Left renal cortex interstitium (tissue), 4 donors: ENCODE measurements around the gene UQCR10. TPM values are rescaled to one million over a fixed set of nuclear protein-coding genes. Genes with fewer than 3 reads are reported as not detected.

Source experiments
- DNase-seq, 4 donors: peaks; one replicate each; pipeline ENCODE4 v3.0.0-alpha.2; 2013; ENCODE audit warnings: low read depth in 4 of 4, low spot score in 2 of 4, missing footprints in 1 of 4
- polyA plus RNA-seq, 4 donors: library from polyadenylated mRNA; unstranded; fragments of 120-200 nt; gene quantifications; one replicate each; pipeline ENCODE4 v1.2.1, GENCODE V29; 2013; ENCODE audit not compliant: insufficient read length in 4 of 4

UQCR10 gene
- polyA plus RNA-seq, result 100 to 1,000 TPM; 127 to 183 (median 150) TPM

- DNase-seq, result peak; percentile 84 to 99 (median 89)
Observed at GRCh38 chr22:29767171-29768051, at the start of gene UQCR10. TSS of gene UQCR10 (plus strand) at chr22:29767369. CDS start at chr22:29767399, 30 bp downstream.

DNA sequence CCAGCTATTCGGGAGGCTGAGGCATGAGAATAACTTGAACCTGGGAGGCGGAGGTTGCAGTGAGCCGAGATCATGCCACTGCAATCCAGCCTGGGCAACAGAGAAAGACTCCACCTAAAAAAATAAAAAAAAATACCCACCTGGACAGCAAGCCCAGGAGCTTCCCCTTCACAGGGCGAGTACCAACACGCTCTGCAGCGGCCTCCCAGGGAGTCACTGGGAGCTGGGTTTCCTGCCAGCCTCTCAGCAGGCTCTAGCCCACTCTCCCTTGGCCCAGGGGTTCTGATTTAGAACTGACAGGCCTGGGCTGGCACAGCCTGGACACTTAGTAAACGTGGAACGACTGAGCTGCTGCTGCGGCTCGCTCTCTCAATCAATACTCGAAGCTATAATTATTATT is 49.4 kb upstream of the UQCR10 start:
- no peak for DNase-seq

- DNase-seq, result no peak
Observed at GRCh38 chr22:29718949-29719898, 47.9 kb upstream of the UQCR10 start.

DNA sequence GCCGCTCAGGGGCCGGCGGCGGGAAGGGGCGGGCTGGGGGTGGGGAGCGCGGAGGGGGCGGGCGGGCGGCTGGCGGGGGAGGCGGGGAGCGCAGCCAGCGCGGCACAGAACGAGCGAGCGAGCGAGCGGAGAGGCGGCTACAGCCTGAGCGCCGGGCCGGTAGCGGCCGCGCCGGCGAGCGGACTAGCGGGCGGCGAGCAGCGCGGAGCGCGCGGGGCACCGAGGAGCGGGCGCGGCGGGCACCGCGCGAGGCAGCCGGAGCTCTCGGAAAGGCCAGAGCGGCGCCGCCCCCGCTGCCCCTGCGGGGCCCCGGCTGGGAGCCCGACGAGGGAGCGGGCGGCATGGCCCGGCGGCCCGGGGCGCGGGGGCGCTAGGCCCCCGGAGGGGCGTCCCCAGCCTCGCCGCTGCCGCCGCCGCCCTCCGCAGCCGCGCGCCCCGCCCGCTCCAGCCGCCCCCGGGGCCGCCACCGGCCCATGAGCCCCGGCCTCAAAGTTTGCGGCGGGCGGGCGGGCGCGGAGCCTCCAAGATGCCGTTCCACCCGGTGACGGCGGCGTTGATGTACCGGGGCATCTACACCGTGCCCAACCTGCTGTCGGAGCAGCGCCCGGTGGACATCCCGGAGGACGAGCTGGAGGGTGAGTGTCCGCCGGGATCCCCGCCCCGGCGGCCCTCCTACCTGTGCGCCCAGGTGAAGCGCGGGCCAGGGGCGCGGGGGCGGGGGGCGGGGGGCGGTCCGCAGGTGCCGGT is 47.1 kb upstream of the UQCR10 start, which contains the start of gene CABP7:
Gene CABP7, plus strand, starts transcription at position 105 of the 747 bp plus-strand sequence. Its CDS starts 422 bp downstream, at position 527.
- DNase-seq, result no peak

DNA sequence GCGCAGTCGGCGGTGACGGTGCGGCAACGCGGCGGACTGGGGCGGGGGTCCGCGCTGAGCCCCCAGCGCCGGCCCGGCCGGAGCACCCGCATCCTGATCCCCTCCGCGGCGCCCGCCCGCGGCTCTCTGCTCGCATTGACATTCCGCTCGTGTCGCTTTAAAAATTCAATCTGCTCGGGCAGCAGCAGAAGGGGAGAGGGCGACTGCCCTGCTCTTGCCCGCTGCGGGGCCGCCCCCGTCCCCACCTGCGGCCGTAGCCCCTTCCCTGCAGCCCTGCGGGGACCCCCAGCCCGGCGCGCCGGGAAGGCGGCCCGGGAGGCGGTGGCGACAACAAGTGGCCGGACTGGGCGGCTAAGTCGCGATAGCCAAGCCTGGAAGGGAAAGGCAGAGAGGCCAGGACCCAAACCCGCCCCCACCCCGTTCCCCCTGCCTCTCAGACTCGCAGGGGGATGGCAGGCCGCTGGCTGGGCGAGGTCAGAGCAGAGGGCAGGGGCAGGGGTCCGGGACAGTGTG is 46.3 kb upstream of the UQCR10 start:
- no peak for DNase-seq

- DNase-seq, result no peak
Observed at GRCh38 chr22:29722151-29722550, 45.0 kb upstream of the UQCR10 start.

DNA sequence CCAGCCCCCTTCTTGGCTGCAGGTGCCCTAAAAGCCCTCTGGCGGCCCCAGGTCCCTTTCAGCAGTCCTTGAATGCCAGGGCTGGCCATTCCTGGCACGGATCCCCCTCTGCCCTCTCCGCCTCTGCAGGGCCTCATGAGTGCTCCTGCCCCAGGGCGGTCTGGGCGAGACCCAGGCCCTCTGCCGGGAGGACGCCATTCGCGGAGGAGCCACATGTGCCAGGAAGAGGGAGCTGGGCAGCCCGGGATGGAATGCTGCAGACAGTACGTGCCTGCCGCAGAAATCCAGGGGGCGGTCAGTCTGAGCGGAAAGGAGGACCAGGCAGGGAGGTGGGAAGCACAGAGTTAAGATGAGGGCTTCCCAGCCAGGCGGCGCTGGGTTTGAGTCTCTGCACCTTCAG is 44.6 kb upstream of the UQCR10 start:
- no peak for DNase-seq

- DNase-seq, result no peak
Observed at GRCh38 chr22:29723766-29724165, 43.4 kb upstream of the UQCR10 start.

- no peak for DNase-seq
Observed at GRCh38 chr22:29724843-29725242, 42.3 kb upstream of the UQCR10 start.

- no peak for DNase-seq
Observed at GRCh38 chr22:29726106-29726505, 41.1 kb upstream of the UQCR10 start.

- DNase-seq, result no peak
Observed at GRCh38 chr22:29726512-29727130, 40.5 kb upstream of the UQCR10 start.

DNA sequence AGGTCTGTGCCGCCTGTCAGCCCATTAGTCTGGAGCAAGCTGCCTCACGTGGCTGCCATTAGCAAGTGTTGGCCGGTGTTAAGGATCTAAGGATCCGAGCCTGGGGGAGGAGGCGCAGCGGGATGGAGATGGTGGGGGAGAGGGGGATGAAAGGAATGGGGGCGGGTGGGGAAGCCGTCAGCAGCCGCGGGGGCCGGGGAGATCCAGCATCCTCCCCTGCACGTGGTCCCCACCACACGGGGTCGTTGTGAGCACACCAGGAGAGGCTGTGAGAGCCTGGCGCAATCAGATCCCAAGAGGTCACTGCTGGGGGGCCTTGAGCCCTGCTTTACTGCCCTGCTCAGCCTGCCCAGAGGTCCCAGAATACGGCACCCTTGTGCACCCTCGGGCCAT is 40.0 kb upstream of the UQCR10 start:
- peak in 1 of 4 donors; percentile 38 for DNase-seq

- DNase-seq, result no peak
Observed at GRCh38 chr22:29729161-29729560, 38.0 kb upstream of the UQCR10 start.

DNA sequence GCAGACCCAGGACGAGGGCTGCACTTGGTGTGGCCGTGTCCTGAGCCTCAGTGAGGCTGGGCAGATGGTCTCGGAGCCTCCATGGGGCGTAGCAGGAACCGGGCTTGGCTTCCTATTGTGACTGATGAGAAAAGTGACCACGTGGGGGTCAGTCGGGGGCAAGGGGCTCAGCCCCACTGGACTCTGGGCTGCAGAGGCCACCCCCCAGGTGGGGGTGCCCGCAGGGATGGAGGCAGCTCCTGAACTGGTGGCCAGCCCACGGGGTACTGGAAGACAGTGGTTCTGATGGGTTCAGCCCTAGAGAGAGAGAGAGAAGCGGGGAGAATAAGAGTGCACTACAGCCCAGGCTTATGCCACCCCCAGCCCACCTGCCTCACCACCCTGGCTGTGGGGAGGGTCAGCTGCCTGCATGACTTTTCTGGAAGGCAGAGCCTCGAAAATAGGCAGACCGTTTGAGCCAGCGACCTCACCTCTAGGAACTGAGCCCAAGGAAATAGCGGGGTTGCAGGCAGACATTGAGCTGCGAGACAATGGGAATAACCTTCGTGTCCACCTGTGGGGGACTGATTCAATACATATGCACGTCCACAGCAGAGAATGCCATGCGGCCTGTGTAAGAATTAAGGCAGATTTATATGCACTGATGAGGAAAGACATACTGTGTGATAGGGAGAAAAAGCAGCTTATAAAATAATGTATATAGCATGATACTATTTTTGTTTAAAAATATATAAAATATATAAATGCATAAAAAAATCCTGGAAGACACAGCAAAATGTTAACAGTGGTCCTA is 35.9 kb upstream of the UQCR10 start:
- DNase-seq, result no peak

DNA sequence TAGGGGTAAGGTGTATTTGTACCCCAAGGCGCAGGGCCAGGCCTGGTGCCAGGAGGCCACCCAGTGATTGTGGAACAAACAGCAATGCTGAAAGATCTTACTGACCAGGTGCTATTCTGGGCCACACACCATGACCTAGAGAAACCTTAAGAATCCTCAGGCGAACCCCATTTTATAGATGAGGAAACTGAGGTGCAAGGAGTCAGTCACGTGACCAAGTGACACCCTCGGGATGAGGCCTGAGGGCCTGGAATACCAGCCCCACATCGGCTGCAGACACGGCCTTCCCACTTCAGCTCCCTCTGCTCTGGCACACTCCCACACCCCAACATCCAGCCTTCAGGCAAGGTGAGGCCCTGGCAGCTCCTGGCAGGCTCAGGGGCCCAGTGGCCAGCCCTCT is 34.3 kb upstream of the UQCR10 start:
- DNase-seq, result no peak

GRCh38 chr22:29733362-29734201 is 33.6 kb upstream of the UQCR10 start:
- DNase-seq, result peak in 2 of 4 donors; percentile 41 to 44

- no peak for DNase-seq
Observed at GRCh38 chr22:29734406-29734805, 32.8 kb upstream of the UQCR10 start.

DNA sequence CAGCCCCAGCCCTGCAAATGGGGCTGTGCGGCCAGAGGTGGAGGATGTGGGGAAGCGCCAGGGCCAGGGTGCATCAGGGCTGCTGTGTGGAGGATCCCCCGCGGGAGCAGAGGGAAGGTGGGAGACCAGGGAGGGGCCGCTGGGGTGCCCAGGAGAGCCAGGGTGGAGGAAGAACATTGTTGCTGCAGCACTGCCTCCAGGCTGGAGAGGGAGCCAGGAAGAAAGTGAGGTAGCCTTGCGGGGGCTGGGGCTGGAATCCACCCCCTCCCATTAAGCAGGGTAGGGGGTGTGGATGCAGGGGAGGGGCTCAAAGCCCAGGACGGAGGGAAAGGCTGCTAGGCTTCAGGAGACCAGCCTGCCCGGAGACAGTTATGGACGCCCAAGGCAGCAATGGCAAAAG is 32.3 kb upstream of the UQCR10 start:
- DNase-seq, result no peak
